Mesendoderm (in vitro differentiated cells): Measurements from ENCODE around the gene ALDH1A1.
A peak's percentile ranks its signal among the peaks of the same experiment; 100 is the strongest.

Experiments
- DNase-seq: peaks from one replicate; pipeline ENCODE4 v3.0.0; 2013
- H2AK5ac ChIP-seq: 2 replicates; pipeline ENCODE4 v1.6.1; 2013; ENCODE audit warnings: low read length, inconsistent platforms
- H2BK120ac ChIP-seq: 2 replicates; pipeline ENCODE4 v1.6.1; 2013; ENCODE audit warnings: low read depth, mild to moderate bottlenecking, low read length, moderate library complexity, mixed read lengths
- H2BK15ac ChIP-seq: replicated peaks from 2 replicates; pipeline ENCODE4 v1.6.1; 2013; ENCODE audit warnings: low read depth, mild to moderate bottlenecking, moderate library complexity
- H2BK5ac ChIP-seq: 2 replicates; pipeline ENCODE4 v1.6.1; 2013; ENCODE audit warnings: low read length, inconsistent platforms
- H3K18ac ChIP-seq: 2 replicates; pipeline ENCODE4 v1.6.1; 2013; ENCODE audit warnings: mild to moderate bottlenecking, low read length, mixed read lengths
- H3K23ac ChIP-seq: one replicate; pipeline ENCODE4 v1.6.1; 2013; ENCODE audit warnings: low read length
- H3K27ac ChIP-seq: 2 replicates; pipeline ENCODE4 v1.5.1; 2013; ENCODE audit warnings: low read depth, mild to moderate bottlenecking, inconsistent platforms, low read length, moderate library complexity
- H3K27me3 ChIP-seq: 2 replicates; pipeline ENCODE4 v1.6.1; 2013; ENCODE audit warnings: low read length, control low read depth, mild to moderate bottlenecking, inconsistent platforms; ENCODE audit not compliant: insufficient read depth, poor library complexity
- H3K36me3 ChIP-seq: 2 replicates; pipeline ENCODE4 v1.6.1; 2013; ENCODE audit warnings: low read length, inconsistent platforms; ENCODE audit not compliant: control insufficient read depth, insufficient read depth
- H3K4ac ChIP-seq: one replicate; pipeline ENCODE4 v1.6.1; 2013; ENCODE audit warnings: low read depth, mild to moderate bottlenecking, low read length, moderate library complexity
- H3K4me1 ChIP-seq: 2 replicates; pipeline ENCODE4 v1.6.1; 2013; ENCODE audit warnings: low read depth, low read length, inconsistent platforms; ENCODE audit not compliant: control insufficient read depth
- H3K4me2 ChIP-seq: 2 replicates; pipeline ENCODE4 v1.6.1; 2013; ENCODE audit warnings: low read length
- H3K4me3 ChIP-seq: 2 replicates; pipeline ENCODE4 v1.5.1; 2013; ENCODE audit warnings: mild to moderate bottlenecking, low read length
- H3K56ac ChIP-seq: one replicate; pipeline ENCODE4 v1.6.1; 2013; ENCODE audit warnings: low read length
- H3K79me1 ChIP-seq: 2 replicates; pipeline ENCODE4 v1.6.1; 2013; ENCODE audit warnings: low read length, inconsistent platforms
- H3K79me2 ChIP-seq: 2 replicates; pipeline ENCODE4 v1.6.1; 2013; ENCODE audit warnings: mild to moderate bottlenecking, low read length; ENCODE audit not compliant: control insufficient read depth, insufficient read depth
- H3K9ac ChIP-seq: 2 replicates; pipeline ENCODE4 v1.6.1; 2013; ENCODE audit warnings: low read length, inconsistent platforms
- H4K5ac ChIP-seq: one replicate; pipeline ENCODE4 v1.6.1; 2013; ENCODE audit warnings: low read length
- H4K8ac ChIP-seq: one replicate; pipeline ENCODE4 v1.6.1; 2013; ENCODE audit warnings: low read depth, mild to moderate bottlenecking, control low read depth, low read length, moderate library complexity
- WGBS: extraction: QIAGEN DNeasy Blood & Tissue Kit; methylation state at CpG from one replicate; pipeline ENCODE4 v1.1.7; 2013; ENCODE audit warnings: low lambda C conversion rate, missing lambda C conversion rate; ENCODE audit not compliant: insufficient coverage; ENCODE audit errors: extremely low coverage; 5-methylcytosine and 5-hydroxymethylcytosine counted together

The ALDH1A1 gene

DNA sequence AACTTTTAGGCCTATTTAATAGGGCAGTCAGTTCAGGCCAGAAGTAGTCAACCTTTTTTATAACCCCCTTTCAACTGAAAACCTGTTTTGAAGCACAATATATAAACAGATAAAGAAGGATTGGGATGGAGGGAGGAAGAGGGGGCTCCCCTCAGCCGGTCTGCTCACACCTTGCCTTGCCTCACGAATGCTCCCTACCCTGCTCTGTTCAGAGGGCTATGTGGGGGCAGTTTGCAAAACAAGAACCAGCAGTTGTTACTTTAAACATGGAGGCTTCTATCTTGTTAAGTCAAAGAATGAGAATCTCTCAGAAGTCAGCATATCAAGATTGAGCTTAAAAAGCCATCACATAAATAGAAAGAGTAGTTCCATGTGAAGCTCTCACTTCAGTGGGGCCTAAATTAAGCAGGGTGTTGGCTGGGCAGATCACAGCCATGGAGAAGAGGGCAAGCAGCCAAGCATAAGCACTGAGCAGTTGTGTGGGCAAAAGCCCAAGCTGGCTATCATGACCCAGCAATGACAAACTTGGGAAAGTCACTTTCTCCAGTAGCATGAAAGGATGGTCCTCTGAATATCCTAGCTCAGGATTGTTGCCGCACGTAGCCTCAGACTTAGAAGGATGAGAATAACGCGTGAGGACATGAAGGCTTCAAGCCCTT is 70.6 kb downstream of the ALDH1A1 start:
- Histone ChIP-seq H3K79me2 (no peaks in the 10 kb centered on the region), H2BK15ac (no peak overlapping the region), H3K4ac (no peak overlapping the region), H3K27me3 (no peaks in the 10 kb centered on the region), H2BK5ac (no peak overlapping the region), H3K79me1 (no peaks in the 10 kb centered on the region), H3K27ac (no peak overlapping the region), H4K5ac (no peak overlapping the region), H3K18ac (no peak overlapping the region), H3K23ac (no peak overlapping the region), H3K4me3 (no peak overlapping the region), H3K4me2 (no peak overlapping the region), H4K8ac (no peak overlapping the region), H2BK120ac (no peak overlapping the region), H3K56ac (no peak overlapping the region), H3K9ac (no peak overlapping the region), H2AK5ac (no peak overlapping the region), H3K4me1 (no peaks in the 10 kb centered on the region), H3K36me3 (no peaks in the 10 kb centered on the region)
- WGBS, result no CpG with 5 or more reads among the region's 6 CpGs
- DNase-seq, result no peak

DNA sequence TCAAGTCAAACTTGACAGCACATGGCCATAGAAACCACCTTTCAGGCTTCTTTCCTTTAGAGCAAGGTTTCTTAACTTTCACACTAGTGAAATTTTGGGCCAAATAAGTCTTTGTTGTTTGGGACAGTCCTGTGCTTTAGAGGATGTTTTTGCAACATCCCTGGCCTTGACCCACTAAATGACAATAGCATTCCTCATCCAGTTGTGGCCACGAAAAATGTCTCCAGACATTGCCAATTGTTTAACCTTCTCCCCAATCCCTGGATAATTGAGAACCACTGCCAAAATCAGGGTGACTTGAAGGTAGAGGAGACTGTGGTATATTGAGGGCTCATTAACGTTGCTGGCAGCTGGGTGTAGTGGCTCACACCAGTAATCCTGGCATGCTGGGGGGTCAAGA is 72.0 kb downstream of the ALDH1A1 start:
- no peak overlapping the region for H3K27ac ChIP-seq
- H3K27me3 ChIP-seq, result no peaks in the 10 kb centered on the region
- no peak for DNase-seq
- H2BK15ac ChIP-seq, result no peak overlapping the region
- H4K8ac ChIP-seq, result no peak overlapping the region
- H3K23ac ChIP-seq, result no peak overlapping the region
- no peaks in the 10 kb centered on the region for H3K4me1 ChIP-seq
- no peak overlapping the region for H3K4me3 ChIP-seq
- H3K4me2 ChIP-seq, result no peak overlapping the region
- H2BK120ac ChIP-seq, result no peak overlapping the region
- H3K4ac ChIP-seq, result no peak overlapping the region
- no CpG with 5 or more reads among the region's 2 CpGs for WGBS
- no peak overlapping the region for H2AK5ac ChIP-seq
- no peak overlapping the region for H2BK5ac ChIP-seq
- H3K56ac ChIP-seq, result no peak overlapping the region
- H3K79me1 ChIP-seq, result no peaks in the 10 kb centered on the region
- H3K36me3 ChIP-seq, result no peaks in the 10 kb centered on the region
- no peak overlapping the region for H4K5ac ChIP-seq
- no peaks in the 10 kb centered on the region for H3K79me2 ChIP-seq
- H3K9ac ChIP-seq, result no peak overlapping the region
- no peak overlapping the region for H3K18ac ChIP-seq

DNA sequence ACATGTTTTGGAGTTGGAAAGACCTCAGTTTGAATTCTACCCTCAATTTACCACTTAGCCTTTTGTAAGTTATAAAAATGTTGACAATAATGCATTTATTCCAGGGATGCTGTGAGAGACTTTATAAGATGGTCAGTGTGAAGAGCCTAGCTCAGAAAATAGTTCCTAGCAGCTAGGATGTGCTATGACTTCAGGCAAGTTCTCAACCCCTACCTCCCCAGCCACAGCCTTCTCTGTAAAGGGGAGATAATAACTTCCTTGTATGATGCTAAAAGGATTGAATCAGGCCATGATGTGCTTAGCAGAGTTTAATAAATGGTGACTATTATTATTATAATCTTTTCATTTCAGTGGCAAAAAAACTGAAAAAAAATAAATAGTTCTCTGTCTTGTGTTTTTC is 77.6 kb downstream of the ALDH1A1 start:
- H3K4me1 ChIP-seq, result no peaks in the 10 kb centered on the region
- H2BK120ac ChIP-seq, result no peak overlapping the region
- H2AK5ac ChIP-seq, result no peak overlapping the region
- no peak overlapping the region for H2BK15ac ChIP-seq
- no peak overlapping the region for H3K4me3 ChIP-seq
- H2BK5ac ChIP-seq, result no peak overlapping the region
- H3K79me1 ChIP-seq, result no peaks in the 10 kb centered on the region
- H3K27ac ChIP-seq, result no peak overlapping the region
- no peaks in the 10 kb centered on the region for H3K79me2 ChIP-seq
- H3K56ac ChIP-seq, result no peak overlapping the region
- no peak overlapping the region for H4K5ac ChIP-seq
- no peak overlapping the region for H3K18ac ChIP-seq
- no peak overlapping the region for H3K4me2 ChIP-seq
- H3K36me3 ChIP-seq, result no peaks in the 10 kb centered on the region
- no peak overlapping the region for H4K8ac ChIP-seq
- H3K27me3 ChIP-seq, result no peaks in the 10 kb centered on the region
- no peak overlapping the region for H3K4ac ChIP-seq
- H3K9ac ChIP-seq, result no peak overlapping the region
- no peak overlapping the region for H3K23ac ChIP-seq
- DNase-seq, result no peak

DNA sequence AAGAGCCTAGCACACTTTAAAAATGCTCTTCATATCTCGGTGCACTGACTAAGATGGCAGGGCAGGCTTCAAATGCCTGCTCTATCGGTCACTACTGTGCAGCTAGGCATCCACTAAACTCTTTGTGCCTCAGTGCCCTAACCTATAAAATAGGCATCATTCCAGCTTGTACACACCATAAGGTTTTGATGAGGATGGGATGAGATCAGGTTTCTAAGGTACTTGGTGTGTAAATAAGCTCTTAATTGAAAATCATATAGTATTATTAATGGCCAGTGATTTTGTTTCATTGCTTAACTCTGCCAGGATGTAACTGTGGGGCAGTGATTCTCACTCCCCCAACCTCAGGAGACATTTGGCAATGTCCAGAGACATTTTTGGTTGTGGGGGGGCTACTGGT is 78.5 kb downstream of the ALDH1A1 start:
- H3K4ac ChIP-seq, result peak overlapping the region; percentile 3
- H3K36me3 ChIP-seq, result no peaks in the 10 kb centered on the region
- no peaks in the 10 kb centered on the region for H3K79me2 ChIP-seq
- no peak overlapping the region for H3K4me2 ChIP-seq
- no peaks in the 10 kb centered on the region for H3K4me1 ChIP-seq
- H2AK5ac ChIP-seq, result no peak overlapping the region
- H3K27me3 ChIP-seq, result no peaks in the 10 kb centered on the region
- H3K79me1 ChIP-seq, result no peaks in the 10 kb centered on the region
- no peak overlapping the region for H4K5ac ChIP-seq
- H2BK120ac ChIP-seq, result no peak overlapping the region
- no CpG with 5 or more reads among the region's 2 CpGs for WGBS
- H3K56ac ChIP-seq, result no peak overlapping the region
- DNase-seq, result no peak
- no peak overlapping the region for H3K27ac ChIP-seq
- H3K23ac ChIP-seq, result no peak overlapping the region
- H3K9ac ChIP-seq, result no peak overlapping the region
- H2BK5ac ChIP-seq, result no peak overlapping the region
- H3K18ac ChIP-seq, result no peak overlapping the region
- no peak overlapping the region for H3K4me3 ChIP-seq
- H4K8ac ChIP-seq, result no peak overlapping the region
- H2BK15ac ChIP-seq, result no peak overlapping the region

DNA sequence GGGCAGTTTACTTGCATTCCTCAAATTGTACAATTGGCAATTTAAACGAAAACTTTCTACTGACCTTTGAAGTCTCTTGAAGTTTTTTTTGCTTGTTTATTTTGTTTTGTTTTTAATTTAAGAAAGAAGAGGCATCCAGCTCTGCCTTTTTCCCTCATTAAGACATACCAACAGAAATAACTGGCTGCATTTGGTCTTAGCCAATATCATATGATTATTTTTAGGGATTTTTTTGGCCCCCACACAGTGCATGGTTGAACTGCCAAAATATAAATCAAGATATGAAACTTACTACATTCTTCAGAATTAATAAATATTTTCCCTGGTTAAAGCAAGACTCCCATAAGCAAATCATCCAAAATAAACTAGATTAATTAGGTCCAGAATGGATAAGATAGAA is 79.4 kb downstream of the ALDH1A1 start:
- H3K27me3 ChIP-seq, result no peaks in the 10 kb centered on the region
- H3K23ac ChIP-seq, result no peak overlapping the region
- H3K36me3 ChIP-seq, result no peaks in the 10 kb centered on the region
- H2BK15ac ChIP-seq, result no peak overlapping the region
- no peak overlapping the region for H3K4ac ChIP-seq
- H3K27ac ChIP-seq, result no peak overlapping the region
- no peak overlapping the region for H3K18ac ChIP-seq
- H3K4me3 ChIP-seq, result no peak overlapping the region
- no peak overlapping the region for H4K5ac ChIP-seq
- WGBS, result no CpG with 5 or more reads among the region's 1 CpG
- H3K56ac ChIP-seq, result no peak overlapping the region
- H3K9ac ChIP-seq, result no peak overlapping the region
- no peak overlapping the region for H4K8ac ChIP-seq
- H3K4me1 ChIP-seq, result no peaks in the 10 kb centered on the region
- H2BK120ac ChIP-seq, result no peak overlapping the region
- no peak overlapping the region for H3K4me2 ChIP-seq
- H3K79me2 ChIP-seq, result no peaks in the 10 kb centered on the region
- H3K79me1 ChIP-seq, result no peaks in the 10 kb centered on the region
- no peak for DNase-seq
- no peak overlapping the region for H2AK5ac ChIP-seq
- H2BK5ac ChIP-seq, result no peak overlapping the region

DNA sequence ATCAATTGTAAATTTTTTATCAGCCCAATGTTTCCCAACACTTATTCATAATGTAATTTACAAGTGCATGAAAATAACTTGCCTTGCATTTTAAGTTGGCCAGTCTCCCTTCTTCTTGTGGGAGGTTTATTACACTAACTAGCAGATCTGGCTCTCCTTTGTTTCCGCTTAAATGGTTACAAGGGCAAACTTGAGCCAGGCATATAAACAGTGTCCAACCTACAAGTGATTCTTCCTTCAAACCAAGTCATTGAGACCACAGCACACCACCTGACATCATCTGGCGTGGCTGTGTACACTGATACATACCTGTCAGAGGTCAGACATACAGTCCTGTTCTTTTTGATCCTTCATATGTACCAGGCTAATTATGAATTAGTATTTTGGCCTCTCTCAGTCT is 80.1 kb downstream of the ALDH1A1 start:
- H3K4me3 ChIP-seq, result no peak overlapping the region
- no peak overlapping the region for H4K8ac ChIP-seq
- no peak overlapping the region for H2BK5ac ChIP-seq
- no peaks in the 10 kb centered on the region for H3K79me1 ChIP-seq
- H3K23ac ChIP-seq, result no peak overlapping the region
- H2BK120ac ChIP-seq, result no peak overlapping the region
- no peak overlapping the region for H2BK15ac ChIP-seq
- no peaks in the 10 kb centered on the region for H3K79me2 ChIP-seq
- no peak overlapping the region for H3K27ac ChIP-seq
- no peaks in the 10 kb centered on the region for H3K4me1 ChIP-seq
- no peak overlapping the region for H3K56ac ChIP-seq
- no peaks in the 10 kb centered on the region for H3K27me3 ChIP-seq
- no peak overlapping the region for H3K18ac ChIP-seq
- DNase-seq, result no peak
- no peak overlapping the region for H3K4me2 ChIP-seq
- no peak overlapping the region for H4K5ac ChIP-seq
- H3K4ac ChIP-seq, result no peak overlapping the region
- no peak overlapping the region for H2AK5ac ChIP-seq
- WGBS, result no CpG with 5 or more reads among the region's 2 CpGs
- H3K36me3 ChIP-seq, result no peaks in the 10 kb centered on the region
- H3K9ac ChIP-seq, result no peak overlapping the region
